HG03432 (cell line): Measurements from ENCODE around the gene KLRB1.
"Not testable (repeated sequence)": the region's sequence is repeated elsewhere in the genome, so short reads cannot be mapped to it uniquely, and the experiment has no call there.

Experiments
- ATAC-seq: cut with Tn5 transposase; IDR thresholded peaks from one replicate; pipeline ENCODE4 v1.9.1; 2021; ENCODE audit warnings: mild to moderate bottlenecking, moderate library complexity; ENCODE audit not compliant: unreplicated experiment

Gene KLRB1

DNA sequence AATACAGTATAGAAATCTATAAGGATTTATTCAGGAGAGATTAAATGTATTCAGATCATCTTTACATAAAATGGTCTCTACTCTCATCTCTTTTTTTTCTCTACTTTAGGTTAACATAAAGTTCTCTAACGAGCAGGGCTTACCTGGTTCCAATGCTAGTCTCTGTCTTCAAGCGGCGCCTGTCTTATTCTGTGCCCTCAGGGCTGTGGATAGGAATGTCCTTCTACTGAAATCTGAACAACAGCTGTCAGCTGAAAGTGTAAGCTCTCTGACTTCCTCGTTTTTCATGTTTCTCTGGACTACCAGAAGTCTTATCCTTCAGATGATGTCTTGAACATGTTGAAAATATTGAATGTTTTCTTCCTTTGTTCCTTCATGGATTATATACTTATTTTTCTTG is 62.2 kb downstream of the KLRB1 start:
- ATAC-seq: not testable (repeated sequence)
